Stimulated activated naive CD4-positive, alpha-beta T cell (primary cell): ENCODE data around the gene PNMA3.
"Not testable (repeated sequence)": the region's sequence is repeated elsewhere in the genome, so short reads cannot be mapped to it uniquely, and the experiment has no call there.

Experiments
- DNase-seq, 6 experiments: peaks; one replicate each; lab custom pipeline; 2025; lab: John Stamatoyannopoulos, UW

The PNMA3 gene

DNA sequence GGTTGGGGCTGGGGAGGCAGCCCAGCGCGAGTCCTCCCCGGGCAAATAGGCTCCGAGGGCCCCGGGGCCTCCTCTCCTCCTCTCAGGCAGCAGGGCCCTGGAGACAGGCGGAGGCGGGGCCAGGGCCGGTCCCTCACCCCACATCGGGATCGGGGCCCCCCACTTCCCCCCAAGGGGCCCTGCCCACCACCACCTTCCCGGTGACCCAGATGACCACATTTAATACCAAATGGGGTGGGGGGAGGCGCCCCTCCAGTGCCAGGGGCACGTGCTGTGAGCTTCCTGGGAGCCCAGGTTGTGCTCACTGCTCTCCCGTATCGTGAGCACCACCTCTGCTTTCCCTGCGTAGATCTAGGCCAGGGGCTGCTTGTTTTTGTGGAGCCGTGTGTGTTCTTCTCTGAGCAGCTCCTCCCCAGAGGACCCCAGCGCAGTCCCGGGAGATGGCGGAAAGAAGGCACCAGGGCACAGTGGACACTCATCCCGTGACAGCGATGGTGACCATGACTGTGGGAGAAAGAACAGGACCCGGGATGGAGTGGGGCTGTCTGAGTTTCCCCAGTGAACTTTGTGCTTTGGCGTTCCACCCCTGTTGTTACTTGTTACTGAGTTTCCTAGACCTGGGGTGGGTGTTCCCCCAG, 18.1 kb downstream of the PNMA3 start:
- DNase-seq = no peak

DNA sequence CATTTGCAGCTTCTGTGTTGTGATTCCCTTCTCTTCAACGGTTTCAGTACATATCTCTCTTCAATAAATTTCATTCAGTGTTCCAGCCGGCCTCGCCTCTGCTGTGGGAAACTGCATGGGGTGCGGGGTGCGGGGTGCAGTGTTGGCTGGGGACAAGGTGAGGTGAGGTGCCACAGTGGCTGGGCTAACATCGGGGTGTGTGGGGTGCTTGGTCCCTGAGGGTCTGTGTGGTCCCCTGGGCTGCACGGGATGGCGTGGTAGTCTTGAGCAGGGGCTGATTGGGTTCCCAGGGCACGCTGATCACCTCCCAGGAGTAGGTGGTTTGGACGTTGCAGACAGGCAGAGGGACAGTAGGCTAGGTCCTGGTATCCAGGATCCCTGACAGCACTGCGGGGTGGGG, 18.7 kb downstream of the PNMA3 start:
- no peak for DNase-seq

DNA sequence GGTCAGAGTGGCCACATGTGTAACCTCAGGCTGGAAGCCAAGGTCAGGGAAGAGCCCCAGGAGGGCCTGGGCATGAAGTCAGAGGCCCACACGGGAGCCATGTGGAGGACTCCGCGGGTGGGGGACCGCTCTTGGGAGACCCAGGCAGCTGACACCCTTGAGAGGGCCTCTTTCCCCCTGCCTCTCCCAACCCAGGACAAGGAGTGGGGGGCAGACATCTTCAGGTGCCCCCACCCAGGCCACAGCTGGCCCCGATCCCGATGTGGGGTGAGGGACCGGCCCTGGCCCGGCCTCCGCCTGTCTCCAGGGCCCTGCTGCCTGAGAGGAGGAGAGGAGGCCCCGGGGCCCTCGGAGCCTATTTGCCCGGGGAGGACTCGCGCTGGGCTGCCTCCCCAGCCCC, 19.1 kb downstream of the PNMA3 start:
- DNase-seq = no peak

DNA sequence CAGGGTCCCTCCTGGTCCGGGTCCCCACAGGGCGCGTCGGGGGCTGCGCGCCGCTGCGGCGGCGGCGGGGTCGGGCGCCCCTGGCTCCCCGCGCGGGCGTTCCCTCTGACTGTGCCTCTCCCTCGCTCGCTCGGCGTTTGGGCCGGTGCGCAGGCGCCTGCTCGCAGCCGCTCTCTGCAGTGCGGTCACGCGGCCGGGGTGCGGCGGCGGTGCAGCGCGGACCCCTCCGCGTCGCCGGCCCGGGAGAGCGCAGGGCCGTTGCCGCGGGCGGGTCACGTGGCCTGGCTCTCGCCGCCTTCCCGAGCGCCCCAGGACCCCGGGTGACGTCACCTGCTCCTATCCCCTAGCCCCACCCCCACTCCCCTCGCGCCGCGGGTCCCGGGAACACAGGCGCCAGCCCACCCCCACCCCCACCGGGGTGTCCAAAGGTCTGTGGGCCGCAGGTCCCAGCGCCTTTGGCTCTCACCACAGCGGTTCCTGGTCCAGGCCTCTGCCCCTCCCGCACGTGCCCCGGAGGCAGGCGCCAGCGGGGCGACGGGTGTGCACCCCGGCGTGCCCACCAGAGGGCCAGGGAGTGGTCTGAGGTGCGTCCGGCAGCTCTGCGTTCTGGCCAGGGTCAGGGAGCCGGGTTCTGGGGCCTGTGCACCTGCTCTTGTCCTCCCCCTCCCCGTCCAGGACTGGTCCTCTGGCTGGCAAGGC, 21.3 kb downstream of the PNMA3 start:
- not testable (repeated sequence) for DNase-seq

DNA sequence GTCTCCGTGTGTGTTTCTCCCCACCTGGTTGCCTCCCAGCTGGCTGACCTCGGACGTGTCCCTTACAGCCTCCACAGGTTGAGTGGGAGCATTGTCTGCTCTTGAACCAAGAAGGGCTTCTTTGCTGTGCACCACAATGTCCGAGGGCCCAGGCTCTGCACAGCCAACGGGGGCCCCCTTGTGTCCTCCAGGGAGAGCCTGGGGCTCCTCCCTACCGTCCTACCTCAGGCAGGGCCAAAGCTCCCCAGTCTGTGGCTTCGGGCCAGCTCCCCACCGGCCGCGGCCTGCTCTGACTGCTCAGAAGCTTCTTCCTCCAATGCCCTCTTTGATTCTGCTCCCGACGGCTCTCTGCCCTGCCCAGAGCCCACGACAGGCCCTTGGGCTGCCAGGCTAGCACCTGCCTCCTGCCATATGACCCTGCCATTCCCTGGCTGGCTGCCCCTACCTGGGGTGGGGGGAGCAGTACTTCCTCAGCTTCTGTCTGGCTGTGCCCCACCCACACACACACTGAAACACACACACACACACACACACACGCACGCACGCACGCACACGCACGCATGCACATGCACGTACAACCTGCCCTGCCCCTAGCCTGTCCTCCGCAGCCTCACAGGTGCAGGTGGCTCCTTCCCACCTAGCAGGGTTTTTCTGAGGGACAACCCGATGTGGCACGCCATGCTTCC, 27.1 kb downstream of the PNMA3 start:
- not testable (repeated sequence) for DNase-seq

DNA sequence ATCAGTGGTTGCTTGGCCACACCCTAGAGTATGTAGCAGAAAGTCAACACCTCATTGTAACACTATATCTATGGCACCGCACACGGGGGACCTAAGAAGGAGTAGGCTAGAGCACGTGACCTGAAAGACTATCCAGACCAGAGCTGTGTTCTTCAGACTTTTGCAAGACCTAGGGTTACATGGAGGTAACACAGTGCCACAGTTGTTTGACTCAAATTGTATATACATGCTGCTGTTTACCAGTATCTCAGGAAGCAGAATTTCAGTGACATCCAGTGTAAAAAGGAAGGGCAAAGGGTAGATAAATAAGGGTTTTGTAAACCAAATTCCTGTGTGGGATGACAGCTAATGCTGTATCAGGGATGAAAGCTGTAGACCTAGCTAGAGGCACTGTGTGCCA, 46.1 kb downstream of the PNMA3 start:
- DNase-seq = no peak

DNA sequence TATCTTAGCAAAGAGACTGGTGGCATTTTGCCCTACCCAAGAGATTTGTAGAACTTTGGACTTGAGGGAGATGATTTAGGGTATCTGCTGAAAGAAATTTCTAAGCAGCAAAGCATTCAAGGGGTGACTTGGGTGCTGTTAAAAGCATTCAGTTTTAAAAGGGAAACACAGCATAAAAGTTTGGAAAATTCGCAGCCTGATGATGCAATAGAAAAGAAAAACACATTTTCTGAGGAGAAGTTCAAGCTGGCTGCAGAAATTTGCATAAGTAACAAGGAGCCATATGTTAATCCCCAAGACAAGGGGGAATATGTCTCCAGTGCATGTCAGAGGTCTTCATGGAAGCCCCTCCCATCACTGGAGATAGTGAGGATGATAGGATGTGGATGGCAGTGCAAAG, 48.7 kb downstream of the PNMA3 start:
- not testable (repeated sequence) for DNase-seq

DNA sequence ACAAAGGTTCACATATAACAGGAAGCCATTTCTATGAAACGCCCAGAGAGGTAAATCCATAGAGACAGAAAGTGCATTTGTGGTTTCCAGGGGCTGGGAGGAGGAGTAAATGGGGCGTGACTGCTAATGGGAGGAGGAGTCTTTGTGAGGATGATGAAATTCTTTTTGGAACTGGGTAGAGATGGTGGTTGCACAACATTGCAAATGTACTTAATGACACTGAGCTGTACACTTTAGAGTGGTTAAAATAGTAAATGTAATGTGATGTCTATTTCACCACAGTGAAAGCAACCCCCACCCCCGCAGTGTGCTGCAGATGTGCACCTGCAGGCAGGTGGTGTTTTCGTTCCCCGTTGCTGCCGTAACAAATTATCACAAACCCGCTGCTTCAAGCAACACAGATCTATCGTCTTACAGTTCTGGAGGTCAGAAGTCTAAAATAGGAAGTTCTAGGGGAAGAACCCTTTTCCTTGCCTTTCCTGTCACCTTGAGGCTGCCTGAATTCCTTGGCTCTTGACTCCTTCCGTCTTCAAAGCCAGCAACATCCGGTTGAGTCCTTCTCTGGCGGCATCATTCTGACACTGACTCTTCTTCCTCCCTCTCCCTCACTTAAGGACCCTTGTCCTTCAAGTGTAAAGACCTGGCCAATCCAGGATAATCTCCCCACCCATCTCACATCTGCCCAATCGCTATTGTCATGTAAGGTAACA, 50.0 kb downstream of the PNMA3 start:
- not testable (repeated sequence) for DNase-seq
